ENCODE measurements around the gene IL4R.

DNA sequence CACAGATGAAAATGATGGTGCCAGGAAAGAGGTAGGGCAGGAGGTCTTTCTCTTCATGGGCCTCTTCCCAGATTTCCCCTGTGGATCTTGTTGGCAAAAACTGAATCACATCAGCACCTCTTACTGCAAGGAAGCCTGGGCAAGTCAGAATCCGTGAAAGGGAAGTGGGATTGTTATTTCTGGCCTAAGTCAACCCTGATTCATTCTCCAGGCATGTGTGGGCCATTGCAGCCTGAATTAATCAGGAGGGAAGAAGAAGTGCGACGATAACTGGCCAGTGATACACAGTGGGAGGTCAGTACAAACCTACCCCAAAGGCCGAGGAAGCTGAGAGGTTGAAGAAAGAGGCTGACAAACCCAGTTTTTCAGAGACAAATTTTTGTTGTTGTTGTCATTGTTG is 27.3 kb upstream of the IL4R start:
- TF ChIP-seq, protein P1, sequence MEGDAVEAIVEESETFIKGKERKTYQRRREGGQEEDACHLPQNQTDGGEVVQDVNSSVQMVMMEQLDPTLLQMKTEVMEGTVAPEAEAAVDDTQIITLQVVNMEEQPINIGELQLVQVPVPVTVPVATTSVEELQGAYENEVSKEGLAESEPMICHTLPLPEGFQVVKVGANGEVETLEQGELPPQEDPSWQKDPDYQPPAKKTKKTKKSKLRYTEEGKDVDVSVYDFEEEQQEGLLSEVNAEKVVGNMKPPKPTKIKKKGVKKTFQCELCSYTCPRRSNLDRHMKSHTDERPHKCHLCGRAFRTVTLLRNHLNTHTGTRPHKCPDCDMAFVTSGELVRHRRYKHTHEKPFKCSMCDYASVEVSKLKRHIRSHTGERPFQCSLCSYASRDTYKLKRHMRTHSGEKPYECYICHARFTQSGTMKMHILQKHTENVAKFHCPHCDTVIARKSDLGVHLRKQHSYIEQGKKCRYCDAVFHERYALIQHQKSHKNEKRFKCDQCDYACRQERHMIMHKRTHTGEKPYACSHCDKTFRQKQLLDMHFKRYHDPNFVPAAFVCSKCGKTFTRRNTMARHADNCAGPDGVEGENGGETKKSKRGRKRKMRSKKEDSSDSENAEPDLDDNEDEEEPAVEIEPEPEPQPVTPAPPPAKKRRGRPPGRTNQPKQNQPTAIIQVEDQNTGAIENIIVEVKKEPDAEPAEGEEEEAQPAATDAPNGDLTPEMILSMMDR (IDR thresholded peaks at IDR 0.05), result no peak
- peak; percentile 11 for TF ChIP-seq POLR2AphosphoS5 (IDR thresholded peaks at IDR 0.05)
